ENCODE measurements around the gene BTBD16.

DNA sequence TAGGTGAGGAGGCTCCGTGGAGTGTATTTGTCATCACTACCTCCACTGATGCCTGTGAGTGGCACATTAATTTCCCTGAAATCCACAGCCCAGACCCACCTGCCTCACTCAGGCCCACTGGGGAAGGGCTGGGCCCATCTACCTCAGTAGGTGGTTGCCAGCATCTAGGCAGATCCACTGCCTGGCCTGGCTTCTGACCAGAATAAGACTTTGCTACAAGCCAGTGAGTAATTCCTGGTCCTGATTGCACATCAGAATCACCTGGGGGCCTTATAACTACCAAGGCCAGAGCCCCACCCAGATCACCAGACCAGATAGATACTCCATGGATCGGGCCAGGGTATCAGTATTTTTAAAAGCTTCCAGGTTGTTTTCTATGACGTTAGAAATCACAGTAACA lies 65.9 kb downstream of the BTBD16 start:
- TF ChIP-seq TAF1 (IDR thresholded peaks at IDR 0.05; ENCODE audit: borderline replicate concordance, low read depth, low read length) (no peak), POLR2A (IDR thresholded peaks at IDR 0.05; ENCODE audit: low read depth, low read length) (no peak), POLR2AphosphoS5 (IDR thresholded peaks at IDR 0.05; ENCODE audit: low read depth, low read length) (no peak)

All from GM12892 (cell line).